Skin of body (tissue), 2 donors: ENCODE data around the gene LGR4. TPM values are rescaled to one million over a fixed set of nuclear protein-coding genes. Genes with fewer than 3 reads are reported as not detected.

Experiments used
- DNase-seq: peaks from one replicate; lab custom pipeline; 2025; lab: John Stamatoyannopoulos, UW
- total RNA-seq: library from RNA; depleted of rRNA; stranded (reverse); fragments of >200 nt; gene quantifications from one replicate; pipeline ENCODE4 v1.2.3, GENCODE V29; 2014

Gene LGR4
- total RNA-seq, 1 donor from 2014 or later = 142 TPM

GRCh38 chr11:27403195-27403594 is 69.4 kb downstream of the LGR4 start:
- DNase-seq = no peak

DNA sequence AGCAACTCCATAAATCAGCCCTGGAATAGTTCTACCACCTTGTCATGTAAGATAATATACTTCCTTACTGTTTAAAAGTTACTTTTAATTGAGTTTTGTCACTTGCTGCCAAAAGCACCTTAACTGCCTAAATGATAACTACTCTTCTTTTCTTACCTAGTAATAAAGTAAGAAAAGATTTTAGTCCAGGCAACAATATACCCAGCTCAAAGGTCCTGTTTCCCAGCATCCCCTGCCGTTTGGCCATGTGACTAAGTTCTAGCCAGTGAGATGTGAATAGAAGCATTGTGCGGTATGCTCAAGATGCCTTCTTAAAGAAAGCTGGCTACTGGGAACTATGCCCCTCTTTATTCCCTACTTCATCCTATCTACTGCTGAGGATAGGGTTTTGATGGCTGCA is 70.1 kb downstream of the LGR4 start:
- DNase-seq = no peak

GRCh38 chr11:27401833-27402316 is 70.7 kb downstream of the LGR4 start:
- DNase-seq = no peak

- no peak for DNase-seq
Observed at GRCh38 chr11:27401280-27401832, 71.2 kb downstream of the LGR4 start.

DNA sequence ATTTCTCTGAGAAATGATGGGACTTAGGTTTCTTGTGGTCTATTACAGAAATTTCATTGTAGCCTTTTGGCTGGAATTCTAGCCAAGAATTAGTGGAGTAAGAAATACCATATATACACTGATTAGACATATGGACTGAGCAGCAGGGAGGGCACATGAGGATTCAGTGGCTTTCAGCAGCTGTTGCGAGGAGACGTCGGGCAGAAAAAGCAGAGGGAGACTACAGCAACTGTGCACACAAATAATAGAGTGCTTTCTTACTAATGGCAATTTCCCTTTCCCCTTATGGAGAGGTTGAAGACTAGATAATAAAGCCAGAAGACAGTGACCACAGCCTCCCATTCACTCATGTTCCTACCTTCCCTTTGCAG is 74.2 kb downstream of the LGR4 start:
- DNase-seq = no peak

- DNase-seq = no peak
Observed at GRCh38 chr11:27397624-27398399, 74.8 kb downstream of the LGR4 start.

DNA sequence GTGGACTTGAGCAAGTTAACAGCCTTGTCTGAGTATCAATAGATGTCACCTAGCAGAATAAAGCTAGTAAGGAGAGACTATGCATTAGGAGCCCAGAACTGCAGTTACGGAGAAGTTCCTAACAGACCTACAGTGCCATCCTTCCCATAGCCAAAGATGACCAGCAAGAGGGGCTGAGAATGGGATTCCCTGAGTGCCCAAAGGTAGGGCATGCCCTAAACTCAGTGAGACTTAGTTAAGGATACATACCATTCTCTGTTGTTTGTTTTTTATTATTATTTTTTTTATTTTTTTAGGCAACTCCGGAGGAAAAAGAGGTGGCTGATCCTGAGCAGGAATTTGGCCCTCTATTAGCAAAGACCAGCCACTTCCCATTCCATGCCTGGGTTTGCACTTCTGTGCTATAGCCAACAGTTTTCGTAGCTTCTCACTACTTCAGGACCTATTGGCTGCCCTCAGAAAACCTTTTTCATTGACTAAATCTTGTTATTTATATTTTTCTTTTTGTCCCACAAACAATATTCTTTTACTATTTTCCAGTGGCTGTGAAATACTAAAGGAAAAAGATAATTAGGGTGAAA is 76.2 kb downstream of the LGR4 start:
- DNase-seq = no peak

GRCh38 chr11:27395556-27396258 is 76.9 kb downstream of the LGR4 start:
- DNase-seq = no peak

DNA sequence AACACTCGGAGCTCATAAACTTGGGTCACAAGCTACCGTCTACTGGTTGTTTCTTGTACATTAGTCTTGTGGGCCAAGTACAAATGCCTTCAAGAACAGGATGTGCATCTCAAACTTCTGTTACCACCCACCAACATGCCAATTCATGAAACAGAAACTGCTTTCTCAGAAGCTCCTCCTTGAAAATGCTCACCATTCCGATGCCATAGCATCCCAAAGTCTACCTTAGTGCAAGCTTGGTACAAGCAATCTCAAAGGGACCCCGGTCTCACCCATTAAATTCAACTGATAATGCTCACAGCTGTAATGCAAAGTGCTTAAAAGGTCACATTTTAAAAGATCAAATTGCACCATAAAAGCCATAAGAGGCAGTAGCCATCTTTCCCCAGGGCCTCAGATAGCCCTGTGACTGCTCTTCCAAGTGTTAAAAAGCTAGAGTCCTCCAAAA is 77.8 kb downstream of the LGR4 start:
- DNase-seq = no peak

DNA sequence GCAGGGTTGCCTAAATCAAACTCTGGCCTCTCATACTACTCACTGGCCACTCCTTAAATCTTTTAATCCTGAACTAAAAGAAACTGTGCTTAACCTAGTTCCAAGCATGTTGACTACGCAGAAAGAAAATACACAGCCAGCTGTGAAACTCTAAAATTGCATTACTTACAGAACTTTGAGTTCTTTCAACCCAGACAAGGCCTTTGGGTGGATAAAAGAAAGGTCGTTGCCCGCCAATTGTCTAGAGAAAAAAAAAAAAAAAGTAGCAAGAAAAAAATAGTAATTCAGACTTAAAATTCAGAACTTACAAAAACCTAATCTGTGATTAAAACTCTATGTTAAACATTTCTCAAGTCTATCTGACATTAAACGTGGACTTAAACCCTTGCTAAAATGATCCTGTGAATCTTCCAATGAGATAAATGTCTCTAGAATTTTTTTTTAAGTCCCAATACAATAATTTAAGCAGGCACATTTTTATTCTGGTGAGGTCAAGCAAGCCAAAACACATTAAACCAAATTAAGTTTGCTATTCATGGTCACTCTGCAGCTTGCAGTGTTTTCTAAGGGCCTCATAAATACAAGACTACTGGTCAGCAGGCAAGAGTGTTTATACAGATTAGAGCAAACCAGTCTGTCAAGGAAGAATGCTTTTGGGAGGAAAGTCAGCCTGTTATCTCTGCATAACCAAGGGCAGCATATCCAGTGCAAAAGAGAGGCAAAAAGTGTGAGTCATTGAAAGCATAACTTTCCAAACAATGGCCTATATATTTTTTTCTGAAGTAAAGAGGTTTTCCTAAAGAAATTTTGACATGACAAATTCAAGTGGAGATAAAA is 80.1 kb downstream of the LGR4 start:
- DNase-seq = no peak

GRCh38 chr11:27391331-27392015 is 81.1 kb downstream of the LGR4 start:
- no peak for DNase-seq

- DNase-seq = no peak
Observed at GRCh38 chr11:27390318-27391295, 82.0 kb downstream of the LGR4 start.

- no peak for DNase-seq
Observed at GRCh38 chr11:27388869-27389268, 83.7 kb downstream of the LGR4 start.

GRCh38 chr11:27388001-27388400 is 84.6 kb downstream of the LGR4 start:
- DNase-seq = no peak

DNA sequence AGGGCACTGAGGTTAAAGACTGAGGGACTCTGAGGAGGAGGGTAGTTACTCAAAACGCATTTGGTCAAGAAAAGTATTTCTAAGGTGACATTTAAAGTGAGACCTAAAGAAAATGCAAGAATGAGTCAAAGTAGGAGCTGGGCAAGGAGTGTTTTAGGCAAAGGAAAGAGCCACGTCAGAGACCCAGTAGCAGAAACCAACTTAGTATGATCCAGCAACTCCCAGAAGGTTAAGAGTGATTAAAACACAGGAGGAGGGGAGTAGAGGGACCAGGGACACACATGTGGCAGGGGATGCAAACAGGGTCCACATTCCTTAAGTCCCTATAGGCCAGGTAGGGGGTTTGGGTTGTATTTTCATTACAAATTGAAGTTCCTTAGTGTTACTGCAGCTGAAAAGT is 85.2 kb downstream of the LGR4 start:
- DNase-seq = no peak

DNA sequence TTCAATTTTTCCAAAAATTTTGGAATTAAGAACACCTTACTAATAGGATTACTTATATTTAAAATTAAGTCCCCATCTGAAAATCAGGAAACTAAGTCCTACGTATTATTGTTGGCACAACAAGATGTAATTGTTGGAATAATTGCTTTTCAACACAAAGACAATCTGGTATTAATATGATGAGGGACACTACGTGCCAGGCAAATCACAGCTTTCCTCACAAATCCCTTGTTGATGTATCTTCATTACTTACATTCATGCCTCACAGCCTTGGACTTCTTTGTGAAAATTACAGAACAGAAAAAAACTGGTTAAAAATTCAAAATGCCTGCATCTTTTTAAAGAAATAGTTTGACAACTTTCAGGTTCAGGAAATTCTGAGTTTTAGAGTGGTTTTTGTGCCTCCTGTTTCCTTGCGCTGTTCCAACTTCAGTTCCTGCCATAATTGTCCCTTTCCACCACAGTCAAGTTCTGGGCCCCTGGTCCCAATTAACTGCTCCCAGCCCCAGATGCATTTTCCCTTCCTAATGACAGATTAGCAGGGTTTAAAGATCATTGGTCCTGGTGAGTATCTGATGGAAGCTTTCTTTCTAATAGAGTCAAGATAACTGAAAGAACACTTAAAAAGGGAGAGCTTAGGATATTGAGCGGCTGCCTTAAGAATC is 86.3 kb downstream of the LGR4 start:
- DNase-seq = no peak

DNA sequence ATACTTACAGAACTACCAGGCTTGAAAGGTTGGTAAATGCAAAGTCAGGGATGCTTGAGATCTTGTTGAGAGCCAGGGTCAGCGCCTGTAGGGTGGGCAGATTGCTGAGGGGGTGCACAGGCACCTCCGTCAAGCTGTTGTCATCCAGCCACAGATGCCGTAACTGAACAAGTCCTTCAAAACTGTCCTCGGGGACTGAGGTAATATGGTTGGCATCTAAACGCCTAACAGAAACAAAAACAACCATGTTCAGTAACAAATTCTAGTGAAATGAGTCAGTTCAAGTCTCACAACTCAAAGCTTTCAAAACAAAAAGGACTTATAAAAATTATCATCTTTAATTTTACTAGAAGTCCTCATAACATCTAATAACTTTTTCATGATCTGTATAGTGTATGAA is 87.3 kb downstream of the LGR4 start:
- no peak for DNase-seq

GRCh38 chr11:27384227-27384626 is 88.4 kb downstream of the LGR4 start:
- no peak for DNase-seq

DNA sequence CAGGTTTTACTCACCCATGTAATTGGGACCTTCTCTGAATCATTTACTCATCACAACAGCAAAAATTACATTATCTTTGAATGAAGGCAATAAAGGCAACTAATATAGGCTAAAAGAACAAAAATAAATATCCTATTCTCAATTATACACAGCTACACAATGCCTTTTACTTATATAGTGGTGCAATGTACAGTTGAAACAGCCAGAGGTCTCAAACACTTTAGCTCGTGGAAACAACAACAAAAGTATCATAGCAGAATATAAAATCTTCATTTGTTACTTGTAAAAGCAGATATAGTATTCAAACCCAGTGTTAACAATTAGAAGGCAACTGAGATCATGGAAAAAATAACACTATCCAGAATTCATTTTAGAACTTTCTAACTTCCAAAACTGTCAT is 88.9 kb downstream of the LGR4 start:
- DNase-seq = no peak
